Measurements from ENCODE around the gene GPER1.

The GPER1 gene

GRCh38 chr7:1059200-1060091 lies 28.5 kb upstream of the GPER1 start:
- Mint-ChIP-seq H3K4me1 (peaks cover 10% of the 10 kb centered on the region), H3K4me3 (peak overlapping the region; percentile 21), H3K36me3 (peaks cover 10% of the 10 kb centered on the region), H3K9me3 (no peaks in the 10 kb centered on the region), H3K27ac (peak overlapping the region; percentile 60)
- ATAC-seq = peak; percentile 42
- no peak for DNase-seq (ENCODE audit: low spot score in 2 of 2)

- peaks cover 10% of the 10 kb centered on the region for H3K4me1 Mint-ChIP-seq
- DNase-seq (ENCODE audit: low spot score in 2 of 2) = no peak
- no peak overlapping the region for H3K4me3 Mint-ChIP-seq
- no peak for ATAC-seq
- peaks cover 10% of the 10 kb centered on the region for H3K36me3 Mint-ChIP-seq
- H3K9me3 Mint-ChIP-seq = no peaks in the 10 kb centered on the region
- no peak overlapping the region for H3K27ac Mint-ChIP-seq
Measured at GRCh38 chr7:1060315-1061072, 27.4 kb upstream of the GPER1 start.

GRCh38 chr7:1061180-1061579 lies 26.7 kb upstream of the GPER1 start:
- Mint-ChIP-seq H3K27ac (peak overlapping the region; percentile 40), H3K4me1 (peaks cover 10% of the 10 kb centered on the region), H3K9me3 (no peaks in the 10 kb centered on the region), H3K4me3 (no peak overlapping the region), H3K36me3 (peaks cover 10% of the 10 kb centered on the region)
- ATAC-seq (no peak), DNase-seq (ENCODE audit: low spot score in 2 of 2) (no peak)

GRCh38 chr7:1062296-1063294 lies 25.3 kb upstream of the GPER1 start:
- DNase-seq (ENCODE audit: low spot score in 2 of 2) (no peak), ATAC-seq (no peak)
- Mint-ChIP-seq H3K4me3 (no peak overlapping the region), H3K36me3 (peaks cover 10% of the 10 kb centered on the region), H3K9me3 (no peaks in the 10 kb centered on the region), H3K27ac (peak overlapping the region; percentile 20), H3K4me1 (peaks cover 10% of the 10 kb centered on the region)

- Mint-ChIP-seq H3K36me3 (peaks cover 10% of the 10 kb centered on the region), H3K4me1 (peaks cover 9% of the 10 kb centered on the region), H3K4me3 (no peak overlapping the region), H3K9me3 (no peaks in the 10 kb centered on the region), H3K27ac (peak overlapping the region; percentile 20)
- ATAC-seq = no peak
- no peak for DNase-seq (ENCODE audit: low spot score in 2 of 2)
Measured at GRCh38 chr7:1063361-1063760, 24.6 kb upstream of the GPER1 start.

GRCh38 chr7:1064581-1064980 lies 23.3 kb upstream of the GPER1 start:
- Mint-ChIP-seq H3K4me1 (no peaks in the 10 kb centered on the region), H3K27ac (no peak overlapping the region), H3K9me3 (no peaks in the 10 kb centered on the region), H3K4me3 (no peak overlapping the region), H3K36me3 (peaks cover 10% of the 10 kb centered on the region)
- DNase-seq (ENCODE audit: low spot score in 2 of 2) = no peak
- ATAC-seq = no peak

GRCh38 chr7:1065263-1065584 lies 22.7 kb upstream of the GPER1 start:
- H3K36me3 Mint-ChIP-seq = peaks cover 10% of the 10 kb centered on the region
- H3K9me3 Mint-ChIP-seq = no peaks in the 10 kb centered on the region
- H3K4me1 Mint-ChIP-seq = no peaks in the 10 kb centered on the region
- H3K27ac Mint-ChIP-seq = no peak overlapping the region
- H3K4me3 Mint-ChIP-seq = peak overlapping the region; percentile 35
- no peak for DNase-seq (ENCODE audit: low spot score in 2 of 2)
- ATAC-seq = no peak

GRCh38 chr7:1065585-1066241 lies 22.2 kb upstream of the GPER1 start:
- DNase-seq (ENCODE audit: low spot score in 2 of 2) = peak; percentile 79 to 90
- Mint-ChIP-seq H3K4me3 (peak overlapping the region; percentile 35), H3K9me3 (no peaks in the 10 kb centered on the region), H3K4me1 (no peaks in the 10 kb centered on the region), H3K36me3 (peaks cover 10% of the 10 kb centered on the region), H3K27ac (no peak overlapping the region)
- peak; percentile 92 for ATAC-seq

- Mint-ChIP-seq H3K4me3 (no peak overlapping the region), H3K27ac (no peak overlapping the region)
- ATAC-seq = no peak
Measured at GRCh38 chr7:1066242-1066588, 21.7 kb upstream of the GPER1 start.

GRCh38 chr7:1068013-1068412 lies 19.9 kb upstream of the GPER1 start:
- ATAC-seq = no peak
- Mint-ChIP-seq H3K9me3 (no peaks in the 10 kb centered on the region), H3K4me1 (no peaks in the 10 kb centered on the region), H3K4me3 (no peak overlapping the region), H3K36me3 (peaks cover 8% of the 10 kb centered on the region), H3K27ac (no peak overlapping the region)
- no peak for DNase-seq (ENCODE audit: low spot score in 2 of 2)

More at GRCh38 chr7:1066242-1066588, 21.7 kb upstream of the GPER1 start:
- H3K9me3 Mint-ChIP-seq = no peaks in the 10 kb centered on the region
- no peak for DNase-seq (ENCODE audit: low spot score in 2 of 2)
- peaks cover 10% of the 10 kb centered on the region for H3K36me3 Mint-ChIP-seq
- no peaks in the 10 kb centered on the region for H3K4me1 Mint-ChIP-seq

GRCh38 chr7:1068619-1069018 lies 19.3 kb upstream of the GPER1 start:
- ATAC-seq (no peak), DNase-seq (ENCODE audit: low spot score in 2 of 2) (no peak)
- H3K4me3 Mint-ChIP-seq = no peak overlapping the region
- H3K27ac Mint-ChIP-seq = no peak overlapping the region
- H3K36me3 Mint-ChIP-seq = peaks cover 6% of the 10 kb centered on the region
- H3K4me1 Mint-ChIP-seq = no peaks in the 10 kb centered on the region
- no peaks in the 10 kb centered on the region for H3K9me3 Mint-ChIP-seq

- DNase-seq (ENCODE audit: low spot score in 2 of 2) = no peak
- H3K4me1 Mint-ChIP-seq = no peaks in the 10 kb centered on the region
- H3K36me3 Mint-ChIP-seq = no peaks in the 10 kb centered on the region
- no peak overlapping the region for H3K4me3 Mint-ChIP-seq
- no peaks in the 10 kb centered on the region for H3K9me3 Mint-ChIP-seq
- H3K27ac Mint-ChIP-seq = no peak overlapping the region
- ATAC-seq = no peak
Measured at GRCh38 chr7:1070544-1071011, 17.3 kb upstream of the GPER1 start.

GRCh38 chr7:1071731-1072254 lies 16.1 kb upstream of the GPER1 start:
- no peaks in the 10 kb centered on the region for H3K36me3 Mint-ChIP-seq
- H3K4me1 Mint-ChIP-seq = no peaks in the 10 kb centered on the region
- ATAC-seq (no peak), DNase-seq (ENCODE audit: low spot score in 2 of 2) (no peak)
- no peak overlapping the region for H3K4me3 Mint-ChIP-seq
- H3K9me3 Mint-ChIP-seq = no peaks in the 10 kb centered on the region
- H3K27ac Mint-ChIP-seq = no peak overlapping the region

GRCh38 chr7:1073142-1073977 lies 14.6 kb upstream of the GPER1 start:
- H3K4me3 Mint-ChIP-seq = no peak overlapping the region
- no peak for ATAC-seq

More at GRCh38 chr7:1073142-1073977, 14.6 kb upstream of the GPER1 start:
- H3K9me3 Mint-ChIP-seq = no peaks in the 10 kb centered on the region
- no peaks in the 10 kb centered on the region for H3K36me3 Mint-ChIP-seq
- no peak overlapping the region for H3K27ac Mint-ChIP-seq
- no peak for DNase-seq (ENCODE audit: low spot score in 2 of 2)
- H3K4me1 Mint-ChIP-seq = no peaks in the 10 kb centered on the region
